DND-41 (cell line): ENCODE data around the gene APOO.

Source experiments
- EZH2 ChIP-seq: IDR thresholded peaks from 3 replicates; pipeline ENCODE4 v1.6.1; 2012; ENCODE audit warnings: borderline replicate concordance, low read depth, mild to moderate bottlenecking, moderate library complexity, low read length, inconsistent platforms; ENCODE audit not compliant: severe bottlenecking
- TF ChIP-seq, protein P1 (sequence below): IDR thresholded peaks from 2 replicates; pipeline ENCODE4 v1.5.1; 2012; ENCODE audit warnings: borderline replicate concordance, low read length, moderate library complexity, mild to moderate bottlenecking; ENCODE audit not compliant: poor library complexity, severe bottlenecking; ENCODE audit errors: extremely low read depth

- no peak for TF ChIP-seq EZH2
- TF ChIP-seq, protein P1, sequence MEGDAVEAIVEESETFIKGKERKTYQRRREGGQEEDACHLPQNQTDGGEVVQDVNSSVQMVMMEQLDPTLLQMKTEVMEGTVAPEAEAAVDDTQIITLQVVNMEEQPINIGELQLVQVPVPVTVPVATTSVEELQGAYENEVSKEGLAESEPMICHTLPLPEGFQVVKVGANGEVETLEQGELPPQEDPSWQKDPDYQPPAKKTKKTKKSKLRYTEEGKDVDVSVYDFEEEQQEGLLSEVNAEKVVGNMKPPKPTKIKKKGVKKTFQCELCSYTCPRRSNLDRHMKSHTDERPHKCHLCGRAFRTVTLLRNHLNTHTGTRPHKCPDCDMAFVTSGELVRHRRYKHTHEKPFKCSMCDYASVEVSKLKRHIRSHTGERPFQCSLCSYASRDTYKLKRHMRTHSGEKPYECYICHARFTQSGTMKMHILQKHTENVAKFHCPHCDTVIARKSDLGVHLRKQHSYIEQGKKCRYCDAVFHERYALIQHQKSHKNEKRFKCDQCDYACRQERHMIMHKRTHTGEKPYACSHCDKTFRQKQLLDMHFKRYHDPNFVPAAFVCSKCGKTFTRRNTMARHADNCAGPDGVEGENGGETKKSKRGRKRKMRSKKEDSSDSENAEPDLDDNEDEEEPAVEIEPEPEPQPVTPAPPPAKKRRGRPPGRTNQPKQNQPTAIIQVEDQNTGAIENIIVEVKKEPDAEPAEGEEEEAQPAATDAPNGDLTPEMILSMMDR: no peak
Observed at GRCh38 chrX:23901060-23901459, 6.7 kb downstream of the APOO start.
